Endometrial microvascular endothelial cells (primary cell): Measurements from ENCODE around the gene BRMS1. TPM values are rescaled to one million over a fixed set of nuclear protein-coding genes. Genes with fewer than 3 reads are reported as not detected.

ENCODE experiments used
- in situ Hi-C: cut with HindIII; loops from 2 replicates; pipeline ENCODE4 v1.10.0; 2017; ENCODE audit warnings: low sequenced_read_pairs, low pct_unique_long_range_greater_than_20kb; ENCODE audit errors: inconsistent ontology term
- total RNA-seq: library from RNA; depleted of rRNA; stranded (reverse); fragments of >200 nt; gene quantifications from one replicate; pipeline ENCODE4 v1.2.3, GENCODE V29; 2015; ENCODE audit errors: inconsistent ontology term

Gene BRMS1
- total RNA-seq, 1 donor from 2014 or later, result 102 TPM

GRCh38 chr11:66339686-66340483, 5.0 kb downstream of the BRMS1 start:
- in situ Hi-C loops, result no loop called here

- in situ Hi-C loops, result no loop called here
Measured at GRCh38 chr11:66339162-66339675, 5.7 kb downstream of the BRMS1 start.

- in situ Hi-C loops, result no loop called here
Measured at GRCh38 chr11:66338276-66339161, 6.4 kb downstream of the BRMS1 start.

- in situ Hi-C loops, result no loop called here
Measured at GRCh38 chr11:66337103-66337899, 7.6 kb downstream of the BRMS1 start.

- in situ Hi-C loops, result no loop called here
Measured at GRCh38 chr11:66336234-66337102, 8.4 kb downstream of the BRMS1 start, which contains the start of gene RIN1. RIN1 (minus strand) TSS chr11:66336434; CDS start chr11:66336402, 32 bp downstream.

- in situ Hi-C loops, result no loop called here
Measured at GRCh38 chr11:66335531-66336233, 9.2 kb downstream of the BRMS1 start.

- in situ Hi-C loops, result no loop called here
Measured at GRCh38 chr11:66334605-66335442, 10.1 kb downstream of the BRMS1 start.

- in situ Hi-C loops, result no loop called here
Measured at GRCh38 chr11:66333896-66334604, 10.9 kb downstream of the BRMS1 start.

GRCh38 chr11:66333220-66333877, 11.6 kb downstream of the BRMS1 start:
- in situ Hi-C loops, result no loop called here

- in situ Hi-C loops, result no loop called here
Measured at GRCh38 chr11:66332371-66333219, 12.3 kb downstream of the BRMS1 start.

GRCh38 chr11:66331542-66332370, 13.1 kb downstream of the BRMS1 start:
- in situ Hi-C loops, result no loop called here

GRCh38 chr11:66330931-66331330, 14.0 kb downstream of the BRMS1 start:
- in situ Hi-C loops, result no loop called here

- in situ Hi-C loops, result no loop called here
Measured at GRCh38 chr11:66329165-66329673, 15.7 kb downstream of the BRMS1 start.
